OCI-LY1 (cell line): Measurements from ENCODE around the gene CCDC81.
"Not testable (repeated sequence)": the region's sequence is repeated elsewhere in the genome, so short reads cannot be mapped to it uniquely, and the experiment has no call there.

Experiments used
- H2AFZ ChIP-seq: fragments of 200-600 bp; sonication (generic), shearing (Covaris generic); 2 replicates; pipeline ENCODE4 v1.6.0; 2014; ENCODE audit warnings: antibody characterized with exemption, mild to moderate bottlenecking, low read length
- H3F3A ChIP-seq: fragments of 200-600 bp; sonication (generic), shearing (Covaris generic); 2 replicates; pipeline ENCODE4 v1.6.0; 2014; ENCODE audit warnings: mild to moderate bottlenecking, antibody characterized with exemption, low read length, moderate library complexity; ENCODE audit not compliant: insufficient read depth
- H3K27ac ChIP-seq: fragments of 200-600 bp; sonication (generic); 2 replicates; pipeline ENCODE4 v1.5.1; 2014; ENCODE audit warnings: low read length, mixed run types, mild to moderate bottlenecking, low read depth; ENCODE audit not compliant: poor library complexity, severe bottlenecking
- H3K27me3 ChIP-seq: fragments of 200-600 bp; sonication (generic); 2 replicates; pipeline ENCODE4 v1.6.0; 2014; ENCODE audit warnings: antibody characterized with exemption, mild to moderate bottlenecking, low read length, moderate library complexity; ENCODE audit not compliant: insufficient read depth
- H3K36me3 ChIP-seq: fragments of 200-600 bp; sonication (generic); 2 replicates; pipeline ENCODE4 v1.6.1; 2014; ENCODE audit warnings: mild to moderate bottlenecking, antibody characterized with exemption, low read length, moderate library complexity, mixed read lengths; ENCODE audit not compliant: insufficient read depth
- H3K4me1 ChIP-seq: fragments of 200-600 bp; sonication (generic); 2 replicates; pipeline ENCODE4 v1.5.1; 2014; ENCODE audit warnings: mild to moderate bottlenecking, low read length, moderate library complexity; ENCODE audit not compliant: insufficient read depth, severe bottlenecking
- H3K4me2 ChIP-seq: fragments of 200-600 bp; sonication (generic), shearing (Covaris generic); 2 replicates; pipeline ENCODE4 v1.6.1; 2014; ENCODE audit warnings: low read length
- H3K4me3 ChIP-seq: fragments of 200-600 bp; sonication (generic); 2 replicates; pipeline ENCODE4 v1.5.1; 2014; ENCODE audit warnings: low read length, low read depth, mild to moderate bottlenecking, mixed read lengths; ENCODE audit not compliant: poor library complexity, severe bottlenecking
- H3K79me2 ChIP-seq: fragments of 200-600 bp; shearing (Covaris generic); 2 replicates; pipeline ENCODE4 v1.6.1; 2016; ENCODE audit warnings: mixed run types, low read length, mixed read lengths; ENCODE audit not compliant: insufficient read depth
- H3K9ac ChIP-seq: fragments of 200-600 bp; sonication (generic), shearing (Covaris generic); 2 replicates; pipeline ENCODE4 v1.6.1; 2014; ENCODE audit warnings: mild to moderate bottlenecking, low read length, mixed read lengths
- H3K9me2 ChIP-seq: fragments of 200-600 bp; sonication (generic), shearing (Covaris generic); 2 replicates; pipeline ENCODE4 v1.6.1; 2014; ENCODE audit warnings: low read depth, mild to moderate bottlenecking, low read length, mixed read lengths
- H3K9me3 ChIP-seq: fragments of 200-600 bp; shearing (Covaris generic); 2 replicates; pipeline ENCODE4 v1.6.1; 2014; ENCODE audit warnings: low read length, mixed read lengths
- H4K20me1 ChIP-seq: fragments of 200-600 bp; sonication (generic), shearing (Covaris generic); 2 replicates; pipeline ENCODE4 v1.6.0; 2016; ENCODE audit warnings: mild to moderate bottlenecking, low read length; ENCODE audit not compliant: insufficient read depth
- CTCF ChIP-seq: fragments of 200-600 bp; sonication (generic), shearing (Covaris generic); IDR thresholded peaks from 2 replicates; pipeline ENCODE4 v1.5.1; 2017; ENCODE audit warnings: mild to moderate bottlenecking, antibody characterized with exemption, low read length, moderate library complexity, mixed read lengths
- EZH2 ChIP-seq: fragments of 200-600 bp; sonication (generic), shearing (Covaris generic); IDR thresholded peaks from 2 replicates; pipeline ENCODE4 v1.8.0; 2017; ENCODE audit warnings: borderline replicate concordance, mixed run types, mild to moderate bottlenecking, antibody characterized with exemption, low read length, moderate library complexity, mixed read lengths

The CCDC81 gene

GRCh38 chr11:86341382-86341781 lies 33.3 kb upstream of the CCDC81 start:
- H3K9me3 ChIP-seq: no peaks in the 10 kb centered on the region
- H3K36me3 ChIP-seq: peaks cover 44% of the 10 kb centered on the region
- no peak overlapping the region for H3K4me3 ChIP-seq
- H3K4me2 ChIP-seq: no peak overlapping the region
- H2AFZ ChIP-seq: no peak overlapping the region
- H3K9ac ChIP-seq: no peak overlapping the region
- H3K79me2 ChIP-seq: peaks cover 6% of the 10 kb centered on the region; the same call in 1 of the 2 replicates
- no peaks in the 10 kb centered on the region for H4K20me1 ChIP-seq
- H3K4me1 ChIP-seq: no peaks in the 10 kb centered on the region
- H3K27ac ChIP-seq: no peak overlapping the region
- no peaks in the 10 kb centered on the region for H3F3A ChIP-seq
- TF ChIP-seq CTCF (no peak), EZH2 (no peak)
- no peaks in the 10 kb centered on the region for H3K27me3 ChIP-seq
- H3K9me2 ChIP-seq: no peaks in the 10 kb centered on the region

- H3K4me1 ChIP-seq: no peaks in the 10 kb centered on the region
- H3K4me3 ChIP-seq: no peak overlapping the region
- H3F3A ChIP-seq: no peaks in the 10 kb centered on the region
- H2AFZ ChIP-seq: no peak overlapping the region
- no peak overlapping the region for H3K27ac ChIP-seq
- peaks cover 4% of the 10 kb centered on the region; the same call in 1 of the 2 replicates for H3K79me2 ChIP-seq
- H4K20me1 ChIP-seq: no peaks in the 10 kb centered on the region
- TF ChIP-seq EZH2 (no peak), CTCF (no peak)
- no peak overlapping the region for H3K9ac ChIP-seq
- no peaks in the 10 kb centered on the region for H3K9me2 ChIP-seq
- no peak overlapping the region for H3K4me2 ChIP-seq
- peaks cover 24% of the 10 kb centered on the region; the same call in 1 of the 2 replicates for H3K36me3 ChIP-seq
- no peaks in the 10 kb centered on the region for H3K9me3 ChIP-seq
- H3K27me3 ChIP-seq: no peaks in the 10 kb centered on the region
Measured at GRCh38 chr11:86346513-86346912, 28.2 kb upstream of the CCDC81 start.

GRCh38 chr11:86355256-86355655 lies 19.4 kb upstream of the CCDC81 start:
- Histone ChIP-seq H3K4me3 (no peak overlapping the region), H3K27ac (no peak overlapping the region), H3K9me3 (no peaks in the 10 kb centered on the region), H3K36me3 (no peaks in the 10 kb centered on the region), H3K4me1 (no peaks in the 10 kb centered on the region), H3K27me3 (peaks cover 9% of the 10 kb centered on the region; the same call in 1 of the 2 replicates), H3K9me2 (no peaks in the 10 kb centered on the region), H3K4me2 (no peak overlapping the region), H3K9ac (no peak overlapping the region), H3F3A (no peaks in the 10 kb centered on the region), H2AFZ (no peak overlapping the region), H3K79me2 (no peaks in the 10 kb centered on the region), H4K20me1 (no peaks in the 10 kb centered on the region)
- no peak for TF ChIP-seq EZH2
- no peak for TF ChIP-seq CTCF

- not testable (repeated sequence) for H3K27ac ChIP-seq, H3K79me2 ChIP-seq, H3K4me1 ChIP-seq, H3K27me3 ChIP-seq, H3K9me3 ChIP-seq, H3K9ac ChIP-seq, H3K36me3 ChIP-seq, H3K4me3 ChIP-seq, H2AFZ ChIP-seq, H3K4me2 ChIP-seq, H3K9me2 ChIP-seq, H3F3A ChIP-seq, H4K20me1 ChIP-seq
Measured at GRCh38 chr11:86357412-86357811, 17.3 kb upstream of the CCDC81 start.
